ENCODE results near the gene DACT2.
"Not testable (repeated sequence)": the region's sequence is repeated elsewhere in the genome, so short reads cannot be mapped to it uniquely, and the experiment has no call there.

The DACT2 gene

DNA sequence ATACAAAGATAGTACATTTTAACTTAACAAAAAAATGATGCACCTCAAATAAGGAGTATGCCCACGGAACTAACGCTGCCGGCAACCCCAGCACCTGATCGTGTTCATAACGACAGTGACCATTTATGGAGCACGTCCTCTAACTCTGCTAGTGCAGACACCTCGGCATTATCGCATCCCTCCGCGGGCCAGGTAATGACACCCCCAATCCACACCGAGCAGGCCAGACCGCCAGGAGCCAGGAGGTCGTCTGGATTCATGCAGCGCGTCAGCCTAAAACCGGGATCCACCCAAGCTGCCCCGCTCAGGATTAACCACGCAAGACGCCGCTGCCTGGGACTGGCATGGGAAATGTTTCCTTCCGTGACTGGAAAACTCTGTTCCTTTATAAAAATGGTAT, 34.1 kb downstream of the DACT2 start:
- TF ChIP-seq, protein P1, sequence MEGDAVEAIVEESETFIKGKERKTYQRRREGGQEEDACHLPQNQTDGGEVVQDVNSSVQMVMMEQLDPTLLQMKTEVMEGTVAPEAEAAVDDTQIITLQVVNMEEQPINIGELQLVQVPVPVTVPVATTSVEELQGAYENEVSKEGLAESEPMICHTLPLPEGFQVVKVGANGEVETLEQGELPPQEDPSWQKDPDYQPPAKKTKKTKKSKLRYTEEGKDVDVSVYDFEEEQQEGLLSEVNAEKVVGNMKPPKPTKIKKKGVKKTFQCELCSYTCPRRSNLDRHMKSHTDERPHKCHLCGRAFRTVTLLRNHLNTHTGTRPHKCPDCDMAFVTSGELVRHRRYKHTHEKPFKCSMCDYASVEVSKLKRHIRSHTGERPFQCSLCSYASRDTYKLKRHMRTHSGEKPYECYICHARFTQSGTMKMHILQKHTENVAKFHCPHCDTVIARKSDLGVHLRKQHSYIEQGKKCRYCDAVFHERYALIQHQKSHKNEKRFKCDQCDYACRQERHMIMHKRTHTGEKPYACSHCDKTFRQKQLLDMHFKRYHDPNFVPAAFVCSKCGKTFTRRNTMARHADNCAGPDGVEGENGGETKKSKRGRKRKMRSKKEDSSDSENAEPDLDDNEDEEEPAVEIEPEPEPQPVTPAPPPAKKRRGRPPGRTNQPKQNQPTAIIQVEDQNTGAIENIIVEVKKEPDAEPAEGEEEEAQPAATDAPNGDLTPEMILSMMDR (IDR thresholded peaks at IDR 0.05; ENCODE audit: poor library complexity, severe bottlenecking), result no peak
- no peaks in the 10 kb centered on the region for H3K9me3 ChIP-seq (ENCODE audit: severe bottlenecking)
- H3K4me3 ChIP-seq (ENCODE audit: severe bottlenecking), result no peak overlapping the region
- peaks cover 27% of the 10 kb centered on the region for H3K27me3 ChIP-seq (ENCODE audit: insufficient read depth, poor library complexity, severe bottlenecking)
- H3K36me3 ChIP-seq (ENCODE audit: low read depth), result no peaks in the 10 kb centered on the region
- DNase-seq (ENCODE audit: low spot score) (no peak), ATAC-seq (ENCODE audit: low read depth) (no peak)
- H3K4me1 ChIP-seq (ENCODE audit: insufficient read depth, poor library complexity, severe bottlenecking), result no peaks in the 10 kb centered on the region
- H3K27ac ChIP-seq (ENCODE audit: poor library complexity, severe bottlenecking), result no peak overlapping the region

DNA sequence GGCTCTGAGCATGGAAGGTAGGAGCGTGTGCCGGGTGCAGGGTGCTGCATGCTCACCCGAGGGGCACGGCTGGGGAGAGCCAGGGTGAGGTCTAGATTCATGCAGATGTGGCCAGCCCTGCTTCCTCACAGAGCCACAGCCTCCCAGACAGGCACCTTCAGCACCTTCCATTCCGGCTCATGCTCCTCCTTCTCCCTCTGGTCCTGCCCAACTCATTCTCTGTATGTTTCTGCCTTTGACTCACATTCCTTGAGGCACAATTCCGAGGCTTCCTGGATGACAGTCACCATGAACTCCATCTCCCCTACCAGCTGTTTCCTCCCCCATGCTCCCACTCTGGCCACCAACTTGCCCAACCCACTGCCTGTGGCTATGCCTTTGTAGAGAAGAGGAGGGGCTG, 35.4 kb downstream of the DACT2 start:
- TF ChIP-seq, protein P1 (IDR thresholded peaks at IDR 0.05; ENCODE audit: poor library complexity, severe bottlenecking), result no peak
- ATAC-seq (ENCODE audit: low read depth) (no peak), DNase-seq (ENCODE audit: low spot score) (no peak)
- no peak overlapping the region for H3K4me3 ChIP-seq (ENCODE audit: severe bottlenecking)
- peaks cover 27% of the 10 kb centered on the region for H3K27me3 ChIP-seq (ENCODE audit: insufficient read depth, poor library complexity, severe bottlenecking)
- H3K4me1 ChIP-seq (ENCODE audit: insufficient read depth, poor library complexity, severe bottlenecking), result no peaks in the 10 kb centered on the region
- no peaks in the 10 kb centered on the region for H3K9me3 ChIP-seq (ENCODE audit: severe bottlenecking)
- H3K27ac ChIP-seq (ENCODE audit: poor library complexity, severe bottlenecking), result no peak overlapping the region
- H3K36me3 ChIP-seq (ENCODE audit: low read depth), result no peaks in the 10 kb centered on the region

DNA sequence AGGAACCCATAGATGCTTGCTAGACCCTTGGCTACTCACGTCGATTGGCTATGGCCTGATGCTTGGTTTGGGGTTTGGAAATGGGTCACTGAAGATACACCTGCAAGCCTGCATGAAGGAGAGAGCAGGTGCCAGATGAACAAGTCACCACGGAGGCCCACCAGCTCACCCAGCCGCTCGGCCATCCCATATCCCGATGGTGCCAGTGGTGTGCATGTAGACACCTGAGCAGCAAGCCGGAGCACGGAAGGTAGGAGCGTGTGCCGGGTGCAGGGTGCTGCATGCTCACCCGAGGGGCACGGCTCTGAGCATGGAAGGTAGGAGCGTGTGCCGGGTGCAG, 35.9 kb downstream of the DACT2 start:
- TF ChIP-seq, protein P1 (IDR thresholded peaks at IDR 0.05; ENCODE audit: poor library complexity, severe bottlenecking), result no peak

DNA sequence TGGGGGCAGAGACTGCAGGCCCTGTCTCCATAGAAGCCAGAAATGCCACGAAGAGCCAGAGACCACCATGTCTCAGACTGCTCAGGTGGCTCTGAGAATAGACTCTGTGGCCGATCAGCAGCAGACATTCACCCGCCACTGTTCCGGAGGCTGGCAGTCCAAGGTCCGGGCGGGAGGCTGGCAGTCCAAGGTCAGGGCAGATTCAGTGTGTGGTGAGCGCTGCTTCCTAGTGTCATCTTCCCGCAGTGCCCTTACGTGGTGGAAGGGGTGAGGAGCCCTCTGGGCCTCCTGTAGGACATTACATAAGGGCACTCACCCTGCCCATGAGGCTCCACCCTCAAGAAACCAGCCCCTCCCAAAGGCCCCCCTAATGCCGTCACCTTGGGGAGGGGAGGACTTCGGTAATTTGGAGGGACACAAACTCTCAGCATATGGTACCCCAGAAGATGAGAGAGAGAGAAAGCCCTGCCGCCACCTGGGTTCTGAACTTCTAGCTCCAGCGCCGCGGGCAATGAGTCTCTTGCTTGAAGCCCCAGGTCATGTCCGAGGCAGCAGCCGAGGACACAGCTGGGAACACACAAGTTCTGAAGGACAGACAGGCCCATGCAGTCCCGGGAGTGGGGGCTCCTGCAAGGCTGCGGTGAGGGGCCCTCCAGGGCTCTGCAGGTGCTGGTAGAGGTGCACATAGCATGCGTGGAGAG, 36.4 kb downstream of the DACT2 start:
- Histone ChIP-seq H3K27ac (ENCODE audit: poor library complexity, severe bottlenecking) (no peak overlapping the region), H3K27me3 (ENCODE audit: insufficient read depth, poor library complexity, severe bottlenecking) (peaks cover 16% of the 10 kb centered on the region), H3K4me3 (ENCODE audit: severe bottlenecking) (no peak overlapping the region), H3K4me1 (ENCODE audit: insufficient read depth, poor library complexity, severe bottlenecking) (no peaks in the 10 kb centered on the region), H3K36me3 (ENCODE audit: low read depth) (no peaks in the 10 kb centered on the region), H3K9me3 (ENCODE audit: severe bottlenecking) (no peaks in the 10 kb centered on the region)
- ATAC-seq (ENCODE audit: low read depth), result no peak
- TF ChIP-seq, protein P1 (IDR thresholded peaks at IDR 0.05; ENCODE audit: poor library complexity, severe bottlenecking), result no peak
- DNase-seq (ENCODE audit: low spot score), result no peak

More for the DNA sequence above, 35.9 kb downstream of the DACT2 start:
- no peak for DNase-seq (ENCODE audit: low spot score)
- no peaks in the 10 kb centered on the region for H3K9me3 ChIP-seq (ENCODE audit: severe bottlenecking)
- no peaks in the 10 kb centered on the region for H3K4me1 ChIP-seq (ENCODE audit: insufficient read depth, poor library complexity, severe bottlenecking)
- H3K36me3 ChIP-seq (ENCODE audit: low read depth), result no peaks in the 10 kb centered on the region
- H3K4me3 ChIP-seq (ENCODE audit: severe bottlenecking), result no peak overlapping the region
- ATAC-seq (ENCODE audit: low read depth), result no peak
- H3K27ac ChIP-seq (ENCODE audit: poor library complexity, severe bottlenecking), result no peak overlapping the region
- peaks cover 22% of the 10 kb centered on the region for H3K27me3 ChIP-seq (ENCODE audit: insufficient read depth, poor library complexity, severe bottlenecking)

DNA sequence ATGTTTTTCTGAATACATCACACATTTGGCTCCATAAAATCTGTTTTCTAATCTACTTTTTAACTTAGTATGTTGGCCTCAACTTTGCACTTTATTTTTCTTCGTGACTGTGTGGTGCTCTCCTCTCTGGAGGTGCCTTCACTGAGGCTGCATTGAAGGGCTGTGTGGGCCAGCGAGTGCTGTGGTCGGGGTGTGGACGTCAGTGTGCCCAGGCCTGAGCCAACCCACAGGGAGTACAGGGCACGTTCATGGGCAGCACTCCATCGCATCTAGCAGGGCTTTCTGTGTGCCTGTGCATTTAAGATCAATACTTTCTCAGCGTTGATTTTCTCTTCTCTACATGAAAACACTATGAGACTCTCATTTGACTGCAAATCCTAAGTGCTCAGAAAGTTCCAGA, 37.8 kb downstream of the DACT2 start:
- TF ChIP-seq, protein P1 (IDR thresholded peaks at IDR 0.05; ENCODE audit: poor library complexity, severe bottlenecking), result no peak
- ATAC-seq (ENCODE audit: low read depth), result no peak

DNA sequence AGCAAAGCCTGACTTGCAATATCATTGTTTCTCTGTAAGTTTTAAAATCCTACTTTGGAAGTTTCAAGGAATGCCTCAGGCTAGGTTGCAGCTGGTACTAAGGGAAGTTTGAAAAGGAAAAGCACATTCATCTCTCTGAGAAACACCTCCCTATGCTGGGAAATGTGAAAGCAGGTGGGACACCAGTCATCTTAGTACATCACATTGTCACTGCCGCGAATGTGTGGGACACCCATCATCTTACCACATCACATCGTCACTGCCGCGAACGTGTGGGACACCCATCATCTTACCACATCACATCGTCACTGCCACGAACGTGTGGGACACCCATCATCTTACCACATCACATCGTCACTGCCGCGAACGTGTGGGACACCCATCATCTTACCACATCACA, 38.3 kb downstream of the DACT2 start:
- H3K36me3 ChIP-seq (ENCODE audit: low read depth); H3K9me3 ChIP-seq (ENCODE audit: severe bottlenecking); DNase-seq (ENCODE audit: low spot score); H3K27ac ChIP-seq (ENCODE audit: poor library complexity, severe bottlenecking); H3K4me1 ChIP-seq (ENCODE audit: insufficient read depth, poor library complexity, severe bottlenecking); H3K4me3 ChIP-seq (ENCODE audit: severe bottlenecking); H3K27me3 ChIP-seq (ENCODE audit: insufficient read depth, poor library complexity, severe bottlenecking); ATAC-seq (ENCODE audit: low read depth): not testable (repeated sequence)

More for the DNA sequence above, 37.8 kb downstream of the DACT2 start:
- no peak for DNase-seq (ENCODE audit: low spot score)
- no peaks in the 10 kb centered on the region for H3K9me3 ChIP-seq (ENCODE audit: severe bottlenecking)
- no peaks in the 10 kb centered on the region for H3K36me3 ChIP-seq (ENCODE audit: low read depth)
- no peak overlapping the region for H3K4me3 ChIP-seq (ENCODE audit: severe bottlenecking)
- peaks cover 8% of the 10 kb centered on the region for H3K27me3 ChIP-seq (ENCODE audit: insufficient read depth, poor library complexity, severe bottlenecking)
- no peak overlapping the region for H3K27ac ChIP-seq (ENCODE audit: poor library complexity, severe bottlenecking)
- no peaks in the 10 kb centered on the region for H3K4me1 ChIP-seq (ENCODE audit: insufficient read depth, poor library complexity, severe bottlenecking)

All from RWPE2 (cell line).